Neural crest cell (in vitro differentiated cells): ENCODE data around the gene PGRMC1. TPM values are rescaled to one million over a fixed set of nuclear protein-coding genes. Genes with fewer than 3 reads are reported as not detected.

ENCODE experiments used
- DNase-seq: peaks from one replicate; pipeline ENCODE4 v3.0.0; 2021; ENCODE audit warnings: low read depth, mixed read lengths, low spot score
- H3K27ac Mint-ChIP-seq: one replicate; pipeline ENCODE4 v1.8.0; 2021; ENCODE audit warnings: mild to moderate bottlenecking, mixed read lengths; ENCODE audit not compliant: unreplicated experiment
- H3K27me3 Mint-ChIP-seq: 2 replicates; pipeline ENCODE4 v1.8.0; 2021; ENCODE audit warnings: low read depth, mild to moderate bottlenecking, mixed read lengths
- H3K36me3 Mint-ChIP-seq: 2 replicates; pipeline ENCODE4 v1.8.0; 2021; ENCODE audit warnings: low read depth, mild to moderate bottlenecking, mixed read lengths
- H3K4me1 Mint-ChIP-seq: 2 replicates; pipeline ENCODE4 v1.8.0; 2021; ENCODE audit warnings: mixed read lengths
- H3K4me3 Mint-ChIP-seq: one replicate; pipeline ENCODE4 v1.8.0; 2021; ENCODE audit warnings: mild to moderate bottlenecking, mixed read lengths
- H3K9me3 Mint-ChIP-seq: 2 replicates; pipeline ENCODE4 v1.8.0; 2021; ENCODE audit warnings: mixed read lengths
- CTCF ChIP-seq: fragments of 200-600 bp; sonication (generic); conservative IDR thresholded peaks from 2 replicates; pipeline ENCODE4 v1.5.0; 2021; ENCODE audit warnings: antibody characterized with exemption, mild to moderate bottlenecking
- long read RNA-seq: library from polyadenylated mRNA; unstranded; transcript quantifications from one replicate; pipeline ENCODE4 v2.0.0, GENCODE V29; 2020
- total RNA-seq: library from RNA; stranded (reverse); gene quantifications from 2 replicates; pipeline ENCODE4 v1.2.1, GENCODE V29; 2021

PGRMC1 gene
- 202 and 210 TPM in 2 replicates for total RNA-seq
- long read RNA-seq, transcript PGRMC1-201 (3 exons, 1,911 nt) = major isoform, 863 of 883 reads
- long read RNA-seq, partial matches to known transcripts = 5 of 883 reads
- long read RNA-seq, other reads (novel, unspliced or antisense) = 13 of 883 reads

- Mint-ChIP-seq H3K27ac (peak within 1 kb of the TSS; percentile 98), H3K9me3 (no peaks in the 10 kb centered on the region), H3K4me1 (peaks cover 53% of the 10 kb centered on the region), H3K27me3 (no peaks in the 10 kb centered on the region), H3K4me3 (peak within 1 kb of the TSS; percentile 94), H3K36me3 (peaks cover 4% of the 10 kb centered on the region)
- TF ChIP-seq CTCF = no peak
- peak; percentile 61 for DNase-seq
Measured at GRCh38 chrX:119235872-119236622, at the start of gene PGRMC1. TSS of gene PGRMC1 (plus strand) at chrX:119236285. CDS start at chrX:119236364, 79 bp downstream.

- TF ChIP-seq CTCF = no peak
- Mint-ChIP-seq H3K36me3 (peaks cover 2% of the 10 kb centered on the region), H3K9me3 (peaks cover 9% of the 10 kb centered on the region), H3K27ac (no peak overlapping the region), H3K4me3 (no peak overlapping the region), H3K27me3 (no peaks in the 10 kb centered on the region), H3K4me1 (no peaks in the 10 kb centered on the region)
- DNase-seq = no peak
Measured at GRCh38 chrX:119186763-119187162, 49.3 kb upstream of the PGRMC1 start.

GRCh38 chrX:119187298-119187697, 48.8 kb upstream of the PGRMC1 start:
- Mint-ChIP-seq H3K9me3 (peaks cover 9% of the 10 kb centered on the region), H3K27ac (no peak overlapping the region), H3K27me3 (no peaks in the 10 kb centered on the region), H3K4me1 (no peaks in the 10 kb centered on the region), H3K36me3 (peaks cover 2% of the 10 kb centered on the region), H3K4me3 (no peak overlapping the region)
- no peak for TF ChIP-seq CTCF
- DNase-seq = no peak

- no peak for TF ChIP-seq CTCF
- H3K4me1 Mint-ChIP-seq = no peaks in the 10 kb centered on the region
- H3K9me3 Mint-ChIP-seq = peaks cover 5% of the 10 kb centered on the region
- no peak for DNase-seq
- no peak overlapping the region for H3K4me3 Mint-ChIP-seq
- no peaks in the 10 kb centered on the region for H3K27me3 Mint-ChIP-seq
- peaks cover 2% of the 10 kb centered on the region for H3K36me3 Mint-ChIP-seq
- no peak overlapping the region for H3K27ac Mint-ChIP-seq
Measured at GRCh38 chrX:119189115-119189514, 47.0 kb upstream of the PGRMC1 start.

GRCh38 chrX:119189595-119189994, 46.5 kb upstream of the PGRMC1 start:
- peaks cover 2% of the 10 kb centered on the region for H3K36me3 Mint-ChIP-seq
- no peak for TF ChIP-seq CTCF
- H3K27ac Mint-ChIP-seq = no peak overlapping the region
- no peak for DNase-seq
- no peak overlapping the region for H3K4me3 Mint-ChIP-seq
- H3K9me3 Mint-ChIP-seq = peaks cover 5% of the 10 kb centered on the region
- H3K4me1 Mint-ChIP-seq = no peaks in the 10 kb centered on the region
- H3K27me3 Mint-ChIP-seq = no peaks in the 10 kb centered on the region
